Measurements from ENCODE around the gene SLAMF1.

- TF ChIP-seq CTCF (IDR thresholded peaks at IDR 0.05) (no peak), EP300 (IDR thresholded peaks at IDR 0.05) (no peak), POLR2A (IDR thresholded peaks at IDR 0.05) (no peak), POLR2AphosphoS5 (IDR thresholded peaks at IDR 0.05) (no peak)
Observed at GRCh38 chr1:160670701-160671100, 23.9 kb upstream of the SLAMF1 start.

All from upper lobe of left lung (tissue), 4 donors.